Neural cell (in vitro differentiated cells): Measurements from ENCODE around the gene NR2C2. TPM values are rescaled to one million over a fixed set of nuclear protein-coding genes. Genes with fewer than 3 reads are reported as not detected.

Experiments
- H2AFZ ChIP-seq: fragments of 200-600, 300-800 bp; sonication (generic), shearing (Covaris generic); 2 replicates; pipeline ENCODE4 v1.6.0; 2014; ENCODE audit warnings: low read depth, mild to moderate bottlenecking, antibody characterized with exemption, low read length, moderate library complexity
- H3F3A ChIP-seq: fragments of 200-600 bp; shearing (Covaris generic); 2 replicates; pipeline ENCODE4 v1.6.1; 2016; ENCODE audit warnings: mild to moderate bottlenecking, moderate library complexity, mixed read lengths, antibody characterized with exemption, low read length; ENCODE audit not compliant: insufficient read depth, poor library complexity, severe bottlenecking
- H3K27ac ChIP-seq: fragments of 200-600, 300-800 bp; sonication (generic), shearing (Covaris generic); 2 replicates; pipeline ENCODE4 v1.5.1; 2014; ENCODE audit warnings: mild to moderate bottlenecking, low read length, moderate library complexity
- H3K27me3 ChIP-seq: fragments of 300-800, 200-600 bp; sonication (generic), shearing (Covaris generic); 2 replicates; pipeline ENCODE4 v1.6.0; 2014; ENCODE audit warnings: mild to moderate bottlenecking, low read depth, low read length, moderate library complexity; ENCODE audit not compliant: insufficient read depth
- H3K36me3 ChIP-seq: fragments of 300-800, 200-600 bp; sonication (generic), shearing (Covaris generic); 2 replicates; pipeline ENCODE4 v1.5.1; 2014; ENCODE audit warnings: mild to moderate bottlenecking, antibody characterized with exemption, low read length, moderate library complexity; ENCODE audit not compliant: insufficient read depth
- H3K4me2 ChIP-seq: fragments of 300-800, 200-600 bp; sonication (generic), shearing (Covaris generic); 2 replicates; pipeline ENCODE4 v1.6.0; 2014; ENCODE audit warnings: mild to moderate bottlenecking, low read length
- H3K4me3 ChIP-seq: fragments of 300-800, 200-600 bp; sonication (generic), shearing (Covaris generic); 2 replicates; pipeline ENCODE4 v1.5.1; 2014; ENCODE audit warnings: mild to moderate bottlenecking, low read length, moderate library complexity
- H3K79me2 ChIP-seq: fragments of 200-600 bp; shearing (Covaris generic); replicated peaks from 2 replicates; pipeline ENCODE4 v1.6.0; 2014; ENCODE audit warnings: mild to moderate bottlenecking, low read length, moderate library complexity; ENCODE audit not compliant: insufficient read depth
- H3K9ac ChIP-seq: fragments of 300-800, 200-600 bp; sonication (generic), shearing (Covaris generic); 2 replicates; pipeline ENCODE4 v1.6.1; 2016; ENCODE audit warnings: mild to moderate bottlenecking, low read length, mixed read lengths
- H3K9me2 ChIP-seq: fragments of 200-600 bp; shearing (Covaris generic); 2 replicates; pipeline ENCODE4 v1.6.1; 2016; ENCODE audit warnings: mild to moderate bottlenecking, low read length, mixed read lengths; ENCODE audit not compliant: insufficient read depth
- H3K9me3 ChIP-seq: fragments of 200-600, 300-800 bp; sonication (generic), shearing (Covaris generic); 2 replicates; pipeline ENCODE4 v1.6.1; 2016; ENCODE audit warnings: mild to moderate bottlenecking, mixed run types, low read length, moderate library complexity, mixed read lengths
- H4K20me1 ChIP-seq: fragments of 200-600 bp; shearing (Covaris generic); 2 replicates; pipeline ENCODE4 v1.6.1; 2016; ENCODE audit warnings: mild to moderate bottlenecking, mixed run types; ENCODE audit not compliant: insufficient read depth
- EP300 ChIP-seq: fragments of 450-650 bp; conservative IDR thresholded peaks from 2 replicates; pipeline ENCODE4 v1.6.1; 2014; ENCODE audit warnings: antibody characterized with exemption, mild to moderate bottlenecking, moderate library complexity; ENCODE audit not compliant: poor library complexity, severe bottlenecking
- EZH2 ChIP-seq: fragments of 200-600, 300-800 bp; shearing (Covaris generic), sonication (generic); IDR thresholded peaks from 2 replicates; pipeline ENCODE4 v1.6.1; 2014; ENCODE audit warnings: antibody characterized with exemption, low read length, borderline replicate concordance, mild to moderate bottlenecking; ENCODE audit not compliant: insufficient read depth, poor library complexity, severe bottlenecking
- MXI1 ChIP-seq: fragments of 450-650 bp; conservative IDR thresholded peaks from 2 replicates; pipeline ENCODE4 v1.6.1; 2014; ENCODE audit warnings: antibody characterized with exemption, mild to moderate bottlenecking; ENCODE audit not compliant: poor library complexity, severe bottlenecking
- POLR2AphosphoS5 ChIP-seq: IDR thresholded peaks from 2 replicates; pipeline ENCODE4 v1.6.1; 2012
- RAD21 ChIP-seq: fragments of 450-650 bp; conservative IDR thresholded peaks from 2 replicates; pipeline ENCODE4 v1.6.1; 2014; ENCODE audit warnings: antibody characterized with exemption, mild to moderate bottlenecking, moderate library complexity
- SMC3 ChIP-seq: fragments of 450-650 bp; conservative IDR thresholded peaks from 2 replicates; pipeline ENCODE4 v1.6.1; 2014; ENCODE audit warnings: antibody characterized with exemption, mild to moderate bottlenecking, moderate library complexity; ENCODE audit not compliant: poor library complexity
- TAF1 ChIP-seq: IDR thresholded peaks from 2 replicates; pipeline ENCODE4 v1.6.1; 2012; ENCODE audit warnings: low read depth
- polyA plus RNA-seq: library from polyadenylated mRNA; depleted of rRNA; stranded (reverse); fragments of >200 nt; gene quantifications from 2 replicates; pipeline ENCODE4 v1.2.3, GENCODE V29; 2014
- TF ChIP-seq, protein P1 (sequence below): fragments of 450-650 bp; IDR thresholded peaks from 2 replicates; pipeline ENCODE4 v1.5.1; 2014; ENCODE audit warnings: antibody characterized with exemption, mild to moderate bottlenecking, moderate library complexity; ENCODE audit not compliant: poor library complexity, severe bottlenecking
- TF ChIP-seq, protein P2 (sequence below): IDR thresholded peaks from 2 replicates; pipeline ENCODE4 v1.6.1; 2012; ENCODE audit warnings: borderline replicate concordance

NR2C2 gene
- polyA plus RNA-seq, 1 donor from 2014 or later = 37.5 TPM

DNA sequence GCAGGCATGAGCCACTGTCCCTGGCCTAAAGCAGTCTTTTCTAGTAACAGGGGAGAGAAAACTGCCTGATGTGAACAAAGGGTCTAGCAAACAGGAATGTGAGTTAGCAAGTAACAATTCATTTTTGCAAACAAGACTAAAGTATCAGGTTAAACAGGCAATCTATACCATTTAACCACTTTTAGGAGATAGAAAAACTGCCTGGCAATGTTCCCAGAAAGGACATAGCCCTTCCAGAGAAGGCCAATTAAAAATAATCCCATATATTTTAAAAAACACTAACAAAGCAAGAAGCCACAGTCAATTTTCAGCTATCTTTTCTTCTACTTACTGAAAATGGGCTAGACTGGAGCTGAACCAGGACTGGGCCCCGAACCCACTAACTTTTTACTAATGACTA lies 145.3 kb downstream of the NR2C2 start:
- Histone ChIP-seq H3K79me2 (peaks cover 12% of the 10 kb centered on the region), H3K9me3 (no peaks in the 10 kb centered on the region), H3F3A (no peaks in the 10 kb centered on the region), H3K4me2 (no peak overlapping the region), H4K20me1 (no peaks in the 10 kb centered on the region), H3K27me3 (no peaks in the 10 kb centered on the region), H2AFZ (no peak overlapping the region), H3K36me3 (peaks cover 5% of the 10 kb centered on the region), H3K9ac (no peak overlapping the region), H3K9me2 (no peaks in the 10 kb centered on the region), H3K4me3 (no peak overlapping the region), H3K27ac (no peak overlapping the region)
- TF ChIP-seq, protein P1, sequence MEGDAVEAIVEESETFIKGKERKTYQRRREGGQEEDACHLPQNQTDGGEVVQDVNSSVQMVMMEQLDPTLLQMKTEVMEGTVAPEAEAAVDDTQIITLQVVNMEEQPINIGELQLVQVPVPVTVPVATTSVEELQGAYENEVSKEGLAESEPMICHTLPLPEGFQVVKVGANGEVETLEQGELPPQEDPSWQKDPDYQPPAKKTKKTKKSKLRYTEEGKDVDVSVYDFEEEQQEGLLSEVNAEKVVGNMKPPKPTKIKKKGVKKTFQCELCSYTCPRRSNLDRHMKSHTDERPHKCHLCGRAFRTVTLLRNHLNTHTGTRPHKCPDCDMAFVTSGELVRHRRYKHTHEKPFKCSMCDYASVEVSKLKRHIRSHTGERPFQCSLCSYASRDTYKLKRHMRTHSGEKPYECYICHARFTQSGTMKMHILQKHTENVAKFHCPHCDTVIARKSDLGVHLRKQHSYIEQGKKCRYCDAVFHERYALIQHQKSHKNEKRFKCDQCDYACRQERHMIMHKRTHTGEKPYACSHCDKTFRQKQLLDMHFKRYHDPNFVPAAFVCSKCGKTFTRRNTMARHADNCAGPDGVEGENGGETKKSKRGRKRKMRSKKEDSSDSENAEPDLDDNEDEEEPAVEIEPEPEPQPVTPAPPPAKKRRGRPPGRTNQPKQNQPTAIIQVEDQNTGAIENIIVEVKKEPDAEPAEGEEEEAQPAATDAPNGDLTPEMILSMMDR = no peak
- TF ChIP-seq EP300 (no peak), EZH2 (no peak), SMC3 (no peak), TAF1 (no peak), MXI1 (no peak), RAD21 (no peak), POLR2AphosphoS5 (no peak)
- TF ChIP-seq, protein P2, sequence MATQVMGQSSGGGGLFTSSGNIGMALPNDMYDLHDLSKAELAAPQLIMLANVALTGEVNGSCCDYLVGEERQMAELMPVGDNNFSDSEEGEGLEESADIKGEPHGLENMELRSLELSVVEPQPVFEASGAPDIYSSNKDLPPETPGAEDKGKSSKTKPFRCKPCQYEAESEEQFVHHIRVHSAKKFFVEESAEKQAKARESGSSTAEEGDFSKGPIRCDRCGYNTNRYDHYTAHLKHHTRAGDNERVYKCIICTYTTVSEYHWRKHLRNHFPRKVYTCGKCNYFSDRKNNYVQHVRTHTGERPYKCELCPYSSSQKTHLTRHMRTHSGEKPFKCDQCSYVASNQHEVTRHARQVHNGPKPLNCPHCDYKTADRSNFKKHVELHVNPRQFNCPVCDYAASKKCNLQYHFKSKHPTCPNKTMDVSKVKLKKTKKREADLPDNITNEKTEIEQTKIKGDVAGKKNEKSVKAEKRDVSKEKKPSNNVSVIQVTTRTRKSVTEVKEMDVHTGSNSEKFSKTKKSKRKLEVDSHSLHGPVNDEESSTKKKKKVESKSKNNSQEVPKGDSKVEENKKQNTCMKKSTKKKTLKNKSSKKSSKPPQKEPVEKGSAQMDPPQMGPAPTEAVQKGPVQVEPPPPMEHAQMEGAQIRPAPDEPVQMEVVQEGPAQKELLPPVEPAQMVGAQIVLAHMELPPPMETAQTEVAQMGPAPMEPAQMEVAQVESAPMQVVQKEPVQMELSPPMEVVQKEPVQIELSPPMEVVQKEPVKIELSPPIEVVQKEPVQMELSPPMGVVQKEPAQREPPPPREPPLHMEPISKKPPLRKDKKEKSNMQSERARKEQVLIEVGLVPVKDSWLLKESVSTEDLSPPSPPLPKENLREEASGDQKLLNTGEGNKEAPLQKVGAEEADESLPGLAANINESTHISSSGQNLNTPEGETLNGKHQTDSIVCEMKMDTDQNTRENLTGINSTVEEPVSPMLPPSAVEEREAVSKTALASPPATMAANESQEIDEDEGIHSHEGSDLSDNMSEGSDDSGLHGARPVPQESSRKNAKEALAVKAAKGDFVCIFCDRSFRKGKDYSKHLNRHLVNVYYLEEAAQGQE = no peak

DNA sequence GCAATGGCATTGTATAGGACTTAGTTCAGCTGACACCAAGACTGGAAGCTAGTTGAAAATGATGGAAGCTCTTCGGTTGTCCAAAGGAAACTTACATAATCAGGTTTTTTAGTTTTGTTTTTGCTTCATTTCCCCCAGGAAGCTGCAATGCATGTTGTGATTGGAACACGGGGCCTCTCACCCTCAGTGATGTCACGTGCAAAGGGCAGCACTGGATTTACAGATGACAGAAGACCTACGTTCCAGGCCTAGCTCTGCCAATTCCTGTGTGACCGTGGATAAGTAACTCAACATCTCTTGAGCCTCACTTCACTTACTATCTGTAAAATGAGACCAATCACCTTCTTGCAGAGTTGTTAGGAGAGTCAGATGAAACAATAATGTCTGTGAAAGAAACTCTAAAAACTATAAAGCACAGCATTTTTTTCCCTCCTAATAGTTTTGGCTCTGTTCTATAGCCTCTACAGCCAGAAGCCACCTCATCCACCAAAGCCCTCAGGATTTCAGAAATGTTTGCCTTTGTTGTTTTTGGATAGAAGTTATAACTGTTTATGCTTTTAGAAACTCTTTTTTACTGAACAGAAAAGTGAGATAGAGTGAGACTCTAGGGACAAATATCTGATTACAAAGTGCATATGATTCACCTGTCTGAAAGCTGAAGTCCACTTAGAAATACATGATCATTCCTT lies 146.9 kb downstream of the NR2C2 start:
- TF ChIP-seq TAF1 (no peak), RAD21 (no peak), MXI1 (no peak), POLR2AphosphoS5 (no peak), EZH2 (no peak), SMC3 (no peak), EP300 (no peak)
- TF ChIP-seq, protein P2 = no peak
- TF ChIP-seq, protein P1 = no peak
- peaks cover 5% of the 10 kb centered on the region for H3K36me3 ChIP-seq

More for the DNA sequence above, 146.9 kb downstream of the NR2C2 start:
- Histone ChIP-seq H3K9ac (no peak overlapping the region), H4K20me1 (no peaks in the 10 kb centered on the region), H3K4me3 (no peak overlapping the region), H3K27me3 (no peaks in the 10 kb centered on the region), H3K4me2 (no peak overlapping the region), H3K27ac (no peak overlapping the region), H3F3A (no peaks in the 10 kb centered on the region), H2AFZ (no peak overlapping the region), H3K9me3 (no peaks in the 10 kb centered on the region), H3K79me2 (peaks cover 23% of the 10 kb centered on the region), H3K9me2 (no peaks in the 10 kb centered on the region)
